Liver (tissue), 9 donors: ENCODE results near the gene EFHD1. TPM values are rescaled to one million over a fixed set of nuclear protein-coding genes. Genes with fewer than 3 reads are reported as not detected.

Experiments
- DNase-seq: peaks from one replicate; pipeline ENCODE4 v3.0.0-alpha.2; 2017; ENCODE audit warnings: low spot score
- H3K27ac ChIP-seq, 2 donors: one replicate each; pipeline ENCODE4 v1.7.0; 2013; ENCODE audit warnings: inconsistent platforms in 2 of 2, low read length in 2 of 2, control low read depth in 1 of 2, low read depth in 1 of 2, mild to moderate bottlenecking in 1 of 2
- H3K27me3 ChIP-seq, 4 donors: one replicate each; pipeline versions ENCODE4 v1.6.1 to v1.7.0; 2013; ENCODE audit warnings: low read length in 3 of 4, inconsistent platforms in 1 of 4, mild to moderate bottlenecking in 1 of 4, moderate library complexity in 1 of 4; ENCODE audit not compliant: control insufficient read depth in 4 of 4, insufficient read depth in 4 of 4
- H3K36me3 ChIP-seq, 4 donors: one replicate each; pipeline versions ENCODE4 v1.6.1 to v1.7.0; 2013; ENCODE audit warnings: low read length in 3 of 4, mild to moderate bottlenecking in 3 of 4, low read depth in 1 of 4, moderate library complexity in 1 of 4; ENCODE audit not compliant: control insufficient read depth in 4 of 4, insufficient read depth in 3 of 4
- H3K4me1 ChIP-seq, 4 donors: one replicate each; pipeline versions ENCODE4 v1.6.1 to v1.7.0; 2013; ENCODE audit warnings: low read length in 3 of 4, mild to moderate bottlenecking in 3 of 4, moderate library complexity in 1 of 4; ENCODE audit not compliant: control insufficient read depth in 4 of 4, insufficient read depth in 4 of 4
- H3K4me3 ChIP-seq, 3 donors: one replicate each; pipeline versions ENCODE4 v1.6.1 to v1.7.0; 2013; ENCODE audit warnings: low read length in 3 of 3, control low read depth in 1 of 3, low read depth in 1 of 3, mild to moderate bottlenecking in 1 of 3
- H3K9ac ChIP-seq, 2 donors: one replicate each; pipeline ENCODE4 v1.7.0; 2013; ENCODE audit warnings: low read length in 2 of 2, mild to moderate bottlenecking in 2 of 2, moderate library complexity in 2 of 2, control low read depth in 1 of 2, low read depth in 1 of 2
- H3K9me3 ChIP-seq, 4 donors: one replicate each; pipeline versions ENCODE4 v1.6.1 to v1.7.0; 2013; ENCODE audit warnings: low read length in 3 of 4; ENCODE audit not compliant: control insufficient read depth in 4 of 4
- EGR1 ChIP-seq, 2 donors: IDR thresholded peaks; 2 replicates each; pipeline ENCODE4 v1.6.1; 2016 to 2018; ENCODE audit warnings: antibody characterized with exemption in 2 of 2, low read depth in 2 of 2
- FOXA1 ChIP-seq: IDR thresholded peaks from 2 replicates; pipeline ENCODE4 v1.6.1; 2016; ENCODE audit warnings: antibody characterized with exemption
- FOXA2 ChIP-seq: IDR thresholded peaks from 2 replicates; pipeline ENCODE4 v1.6.1; 2016; ENCODE audit warnings: antibody characterized with exemption
- HNF4A ChIP-seq, 2 donors: conservative IDR thresholded peaks; 2 replicates each; pipeline ENCODE4 v1.6.1; 2016; ENCODE audit warnings: antibody characterized with exemption in 2 of 2, mild to moderate bottlenecking in 2 of 2
- JUND ChIP-seq, 2 donors: IDR thresholded peaks; 2 replicates each; pipeline ENCODE4 v1.6.1; 2016; ENCODE audit warnings: antibody characterized with exemption in 2 of 2
- NR2F2 ChIP-seq: IDR thresholded peaks from 2 replicates; pipeline ENCODE4 v1.6.1; 2016; ENCODE audit warnings: antibody characterized with exemption
- RAD21 ChIP-seq, 2 donors: IDR thresholded peaks; 2 replicates each; pipeline ENCODE4 v1.6.1; 2016; ENCODE audit warnings: antibody characterized with exemption in 2 of 2, mild to moderate bottlenecking in 2 of 2
- RXRA ChIP-seq, 2 donors: IDR thresholded peaks; 2 replicates each; pipeline ENCODE4 v1.6.1; 2017 to 2018; ENCODE audit warnings: antibody characterized with exemption in 2 of 2, mild to moderate bottlenecking in 1 of 2
- SP1 ChIP-seq: IDR thresholded peaks from 2 replicates; pipeline ENCODE4 v1.6.1; 2018; ENCODE audit warnings: antibody characterized with exemption, mild to moderate bottlenecking
- TAF1 ChIP-seq: conservative IDR thresholded peaks from 2 replicates; pipeline ENCODE4 v1.6.1; 2016; ENCODE audit warnings: antibody characterized with exemption, mild to moderate bottlenecking
- YY1 ChIP-seq: IDR thresholded peaks from 2 replicates; pipeline ENCODE4 v1.6.1; 2016; ENCODE audit warnings: antibody characterized with exemption, mild to moderate bottlenecking
- WGBS: extraction: QIAGEN DNeasy Blood & Tissue Kit; methylation state at CpG from one replicate; pipeline ENCODE4 v1.1.7; 2013; 5-methylcytosine and 5-hydroxymethylcytosine counted together
- polyA plus RNA-seq, 2 donors: library from polyadenylated mRNA; stranded (reverse) in 1 of 2; unstranded in 1 of 2; fragments of 200-250 nt in 1 of 2; fragments of >200 nt in 1 of 2; fragmentation: Nextera tagmentation in 1 of 2; extraction: Ambion mirVana in 1 of 2; gene quantifications; one replicate each; pipeline versions ENCODE4 v1.2.1 to v1.2.3, GENCODE V29; 2013 to 2015
- total RNA-seq, 2 donors: library from RNA; depleted of rRNA; stranded (reverse); fragments of >200 nt; gene quantifications; one replicate each; pipeline ENCODE4 v1.2.3, GENCODE V29; 2014
- TF ChIP-seq, protein P1 (sequence below): IDR thresholded peaks from 2 replicates; pipeline ENCODE4 v1.6.1; 2016; ENCODE audit warnings: antibody characterized with exemption
- TF ChIP-seq, protein P2 (sequence below): IDR thresholded peaks from 2 replicates; pipeline ENCODE4 v1.6.1; 2016; ENCODE audit warnings: antibody characterized with exemption
- TF ChIP-seq, protein P3 (sequence below): IDR thresholded peaks from 2 replicates; pipeline ENCODE4 v1.6.1; 2016; ENCODE audit warnings: antibody characterized with exemption, mild to moderate bottlenecking
- TF ChIP-seq, protein P4 (sequence below): fragments of 150-350 bp; IDR thresholded peaks from 2 replicates; pipeline ENCODE4 v1.5.1; 2017; ENCODE audit warnings: improper control_type of control experiment, low read depth, low read length; ENCODE audit not compliant: missing input control
- TF ChIP-seq, protein P5 (sequence below): IDR thresholded peaks from 2 replicates; pipeline ENCODE4 v1.6.1; 2016; ENCODE audit warnings: antibody characterized with exemption
- donor health status: healthy.
- donor health status: healthy.
- donor health status: healthy.
- donor health status: healthy.
- donor health status: healthy.

The EFHD1 gene
- total and polyA plus RNA-seq, 4 donors: 3.3 to 28.5 (median 10.3) TPM

DNA sequence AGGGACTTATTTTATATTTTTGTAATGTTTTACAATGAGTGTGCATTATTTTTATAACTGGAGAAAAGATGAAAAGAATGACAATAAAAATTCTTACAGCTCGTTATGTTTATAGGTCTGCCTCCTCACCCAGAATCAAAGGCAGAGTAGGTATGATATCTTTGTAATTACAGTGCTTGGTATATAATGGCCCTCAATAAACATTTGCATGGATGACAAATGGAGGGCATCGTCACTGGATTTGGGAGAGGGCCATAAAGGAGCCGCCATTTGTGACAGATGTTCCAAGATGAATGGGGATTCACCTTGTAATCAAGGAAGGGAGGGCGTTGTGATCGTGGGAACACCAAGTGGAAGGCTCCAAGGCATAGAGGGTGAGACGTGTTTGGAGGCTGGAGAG is 41.1 kb downstream of the EFHD1 start:
- Histone ChIP-seq H3K36me3 (peaks cover 0 to 11% (median 2%) of the 10 kb centered on the region in 4 donors), H3K27ac (no peak overlapping the region), H3K9me3 (no peaks in the 10 kb centered on the region), H3K4me3 (no peak overlapping the region), H3K4me1 (peaks cover 0 to 3% (median 0%) of the 10 kb centered on the region in 4 donors), H3K27me3 (no peaks in the 10 kb centered on the region), H3K9ac (no peak overlapping the region)
- DNase-seq: no peak
- TF ChIP-seq FOXA1: no peak
- no peak for TF ChIP-seq RXRA (IDR thresholded peaks at IDR 0.05)
- no peak for TF ChIP-seq RAD21 (IDR thresholded peaks at IDR 0.05)
- TF ChIP-seq, protein P1, sequence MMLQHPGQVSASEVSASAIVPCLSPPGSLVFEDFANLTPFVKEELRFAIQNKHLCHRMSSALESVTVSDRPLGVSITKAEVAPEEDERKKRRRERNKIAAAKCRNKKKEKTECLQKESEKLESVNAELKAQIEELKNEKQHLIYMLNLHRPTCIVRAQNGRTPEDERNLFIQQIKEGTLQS: no peak
- no peak for TF ChIP-seq NR2F2
- no peak for TF ChIP-seq YY1
- no peak for TF ChIP-seq SP1
- TF ChIP-seq, protein P2, sequence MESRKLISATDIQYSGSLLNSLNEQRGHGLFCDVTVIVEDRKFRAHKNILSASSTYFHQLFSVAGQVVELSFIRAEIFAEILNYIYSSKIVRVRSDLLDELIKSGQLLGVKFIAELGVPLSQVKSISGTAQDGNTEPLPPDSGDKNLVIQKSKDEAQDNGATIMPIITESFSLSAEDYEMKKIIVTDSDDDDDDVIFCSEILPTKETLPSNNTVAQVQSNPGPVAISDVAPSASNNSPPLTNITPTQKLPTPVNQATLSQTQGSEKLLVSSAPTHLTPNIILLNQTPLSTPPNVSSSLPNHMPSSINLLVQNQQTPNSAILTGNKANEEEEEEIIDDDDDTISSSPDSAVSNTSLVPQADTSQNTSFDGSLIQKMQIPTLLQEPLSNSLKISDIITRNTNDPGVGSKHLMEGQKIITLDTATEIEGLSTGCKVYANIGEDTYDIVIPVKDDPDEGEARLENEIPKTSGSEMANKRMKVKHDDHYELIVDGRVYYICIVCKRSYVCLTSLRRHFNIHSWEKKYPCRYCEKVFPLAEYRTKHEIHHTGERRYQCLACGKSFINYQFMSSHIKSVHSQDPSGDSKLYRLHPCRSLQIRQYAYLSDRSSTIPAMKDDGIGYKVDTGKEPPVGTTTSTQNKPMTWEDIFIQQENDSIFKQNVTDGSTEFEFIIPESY: no peak
- TF ChIP-seq HNF4A (conservative IDR thresholded peaks at IDR 0.05): no peak
- no peak for TF ChIP-seq FOXA2
- no peak for TF ChIP-seq TAF1
- no peak for TF ChIP-seq EGR1 (IDR thresholded peaks at IDR 0.05; ENCODE audit: low read depth in 2 of 2)
- TF ChIP-seq, protein P3, sequence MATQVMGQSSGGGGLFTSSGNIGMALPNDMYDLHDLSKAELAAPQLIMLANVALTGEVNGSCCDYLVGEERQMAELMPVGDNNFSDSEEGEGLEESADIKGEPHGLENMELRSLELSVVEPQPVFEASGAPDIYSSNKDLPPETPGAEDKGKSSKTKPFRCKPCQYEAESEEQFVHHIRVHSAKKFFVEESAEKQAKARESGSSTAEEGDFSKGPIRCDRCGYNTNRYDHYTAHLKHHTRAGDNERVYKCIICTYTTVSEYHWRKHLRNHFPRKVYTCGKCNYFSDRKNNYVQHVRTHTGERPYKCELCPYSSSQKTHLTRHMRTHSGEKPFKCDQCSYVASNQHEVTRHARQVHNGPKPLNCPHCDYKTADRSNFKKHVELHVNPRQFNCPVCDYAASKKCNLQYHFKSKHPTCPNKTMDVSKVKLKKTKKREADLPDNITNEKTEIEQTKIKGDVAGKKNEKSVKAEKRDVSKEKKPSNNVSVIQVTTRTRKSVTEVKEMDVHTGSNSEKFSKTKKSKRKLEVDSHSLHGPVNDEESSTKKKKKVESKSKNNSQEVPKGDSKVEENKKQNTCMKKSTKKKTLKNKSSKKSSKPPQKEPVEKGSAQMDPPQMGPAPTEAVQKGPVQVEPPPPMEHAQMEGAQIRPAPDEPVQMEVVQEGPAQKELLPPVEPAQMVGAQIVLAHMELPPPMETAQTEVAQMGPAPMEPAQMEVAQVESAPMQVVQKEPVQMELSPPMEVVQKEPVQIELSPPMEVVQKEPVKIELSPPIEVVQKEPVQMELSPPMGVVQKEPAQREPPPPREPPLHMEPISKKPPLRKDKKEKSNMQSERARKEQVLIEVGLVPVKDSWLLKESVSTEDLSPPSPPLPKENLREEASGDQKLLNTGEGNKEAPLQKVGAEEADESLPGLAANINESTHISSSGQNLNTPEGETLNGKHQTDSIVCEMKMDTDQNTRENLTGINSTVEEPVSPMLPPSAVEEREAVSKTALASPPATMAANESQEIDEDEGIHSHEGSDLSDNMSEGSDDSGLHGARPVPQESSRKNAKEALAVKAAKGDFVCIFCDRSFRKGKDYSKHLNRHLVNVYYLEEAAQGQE: no peak
- TF ChIP-seq, protein P4, sequence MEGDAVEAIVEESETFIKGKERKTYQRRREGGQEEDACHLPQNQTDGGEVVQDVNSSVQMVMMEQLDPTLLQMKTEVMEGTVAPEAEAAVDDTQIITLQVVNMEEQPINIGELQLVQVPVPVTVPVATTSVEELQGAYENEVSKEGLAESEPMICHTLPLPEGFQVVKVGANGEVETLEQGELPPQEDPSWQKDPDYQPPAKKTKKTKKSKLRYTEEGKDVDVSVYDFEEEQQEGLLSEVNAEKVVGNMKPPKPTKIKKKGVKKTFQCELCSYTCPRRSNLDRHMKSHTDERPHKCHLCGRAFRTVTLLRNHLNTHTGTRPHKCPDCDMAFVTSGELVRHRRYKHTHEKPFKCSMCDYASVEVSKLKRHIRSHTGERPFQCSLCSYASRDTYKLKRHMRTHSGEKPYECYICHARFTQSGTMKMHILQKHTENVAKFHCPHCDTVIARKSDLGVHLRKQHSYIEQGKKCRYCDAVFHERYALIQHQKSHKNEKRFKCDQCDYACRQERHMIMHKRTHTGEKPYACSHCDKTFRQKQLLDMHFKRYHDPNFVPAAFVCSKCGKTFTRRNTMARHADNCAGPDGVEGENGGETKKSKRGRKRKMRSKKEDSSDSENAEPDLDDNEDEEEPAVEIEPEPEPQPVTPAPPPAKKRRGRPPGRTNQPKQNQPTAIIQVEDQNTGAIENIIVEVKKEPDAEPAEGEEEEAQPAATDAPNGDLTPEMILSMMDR: no peak
- TF ChIP-seq, protein P5, sequence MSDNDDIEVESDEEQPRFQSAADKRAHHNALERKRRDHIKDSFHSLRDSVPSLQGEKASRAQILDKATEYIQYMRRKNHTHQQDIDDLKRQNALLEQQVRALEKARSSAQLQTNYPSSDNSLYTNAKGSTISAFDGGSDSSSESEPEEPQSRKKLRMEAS: no peak
- WGBS: 87% methylated on average over 6 of the region's 6 CpGs

DNA sequence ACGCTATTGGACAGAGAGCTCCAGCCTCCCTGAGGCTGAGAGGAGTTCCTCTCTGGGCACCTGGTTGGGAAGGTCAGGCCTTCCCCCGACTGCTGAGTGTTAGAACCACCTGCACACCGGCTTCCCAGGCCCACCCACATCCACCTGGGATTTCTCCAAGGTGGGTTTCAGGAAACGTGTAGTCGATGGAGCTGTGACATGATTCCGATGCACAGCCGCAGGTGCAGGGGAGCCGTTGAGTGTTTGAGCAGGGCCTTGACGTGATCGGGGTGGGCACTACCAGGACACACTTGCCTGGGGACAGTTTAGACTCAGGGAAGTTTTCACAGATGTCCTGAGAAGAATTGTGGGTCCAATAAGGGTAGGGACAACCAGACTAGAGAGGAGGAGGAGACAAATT is 42.0 kb downstream of the EFHD1 start:
- no peaks in the 10 kb centered on the region for H3K4me1 ChIP-seq
- H3K27me3 ChIP-seq: no peaks in the 10 kb centered on the region
- no peak for DNase-seq
- H3K4me3 ChIP-seq: no peak overlapping the region
- H3K9ac ChIP-seq: no peak overlapping the region
- H3K9me3 ChIP-seq: no peaks in the 10 kb centered on the region
- H3K36me3 ChIP-seq: peaks cover 0 to 11% (median 2%) of the 10 kb centered on the region in 4 donors
- H3K27ac ChIP-seq: no peak overlapping the region
- TF ChIP-seq TAF1 (no peak), FOXA2 (no peak), YY1 (no peak), NR2F2 (no peak), JUND (IDR thresholded peaks at IDR 0.05) (no peak)
- TF ChIP-seq, protein P2: no peak
- 94% methylated on average over 10 of the region's 10 CpGs for WGBS
